GM19025 (cell line): ENCODE results near the gene GMPR2.
A peak's percentile ranks its signal among the peaks of the same experiment; 100 is the strongest.

Experiments used
- ATAC-seq: cut with Tn5 transposase; IDR thresholded peaks from one replicate; pipeline ENCODE4 v1.9.1; 2021; ENCODE audit warnings: mild to moderate bottlenecking, low read depth, moderate library complexity; ENCODE audit not compliant: unreplicated experiment

The GMPR2 gene

GRCh38 chr14:24263848-24264247, 31.1 kb downstream of the GMPR2 start:
- no peak for ATAC-seq

- ATAC-seq: no peak
Observed at GRCh38 chr14:24264298-24264697, 31.6 kb downstream of the GMPR2 start.

GRCh38 chr14:24266344-24267244, 33.9 kb downstream of the GMPR2 start:
- no peak for ATAC-seq

GRCh38 chr14:24267516-24267915, 34.8 kb downstream of the GMPR2 start:
- ATAC-seq: no peak

- ATAC-seq: no peak
Observed at GRCh38 chr14:24268225-24268624, 35.5 kb downstream of the GMPR2 start.

GRCh38 chr14:24269368-24269767, 36.6 kb downstream of the GMPR2 start:
- no peak for ATAC-seq

GRCh38 chr14:24269910-24270536, 37.3 kb downstream of the GMPR2 start:
- ATAC-seq: no peak

- ATAC-seq: no peak
Observed at GRCh38 chr14:24270537-24271133, 37.9 kb downstream of the GMPR2 start.

- ATAC-seq: peak; percentile 88
Observed at GRCh38 chr14:24271134-24271833, 38.6 kb downstream of the GMPR2 start, which contains the start of gene RABGGTA. TSS of gene RABGGTA (minus strand) at chr14:24271597. CDS start at chr14:24271115, 482 bp downstream.

GRCh38 chr14:24271834-24272263, 39.1 kb downstream of the GMPR2 start:
- no peak for ATAC-seq

GRCh38 chr14:24272467-24272866, 39.7 kb downstream of the GMPR2 start:
- ATAC-seq: no peak

- ATAC-seq: no peak
Observed at GRCh38 chr14:24273422-24273998, 40.8 kb downstream of the GMPR2 start.

GRCh38 chr14:24274101-24274543, 41.4 kb downstream of the GMPR2 start:
- peak; percentile 31 for ATAC-seq

- no peak for ATAC-seq
Observed at GRCh38 chr14:24277071-24277470, 44.3 kb downstream of the GMPR2 start.

GRCh38 chr14:24277606-24278321, 45.0 kb downstream of the GMPR2 start:
- ATAC-seq: no peak

GRCh38 chr14:24278424-24278823, 45.7 kb downstream of the GMPR2 start:
- ATAC-seq: no peak

GRCh38 chr14:24279301-24280186, 46.8 kb downstream of the GMPR2 start:
- peak; percentile 77 for ATAC-seq

GRCh38 chr14:24280797-24281460, 48.2 kb downstream of the GMPR2 start:
- ATAC-seq: no peak
